NB4 (cell line): Measurements from ENCODE around the gene RCAN3.
"Not testable (repeated sequence)": the region's sequence is repeated elsewhere in the genome, so short reads cannot be mapped to it uniquely, and the experiment has no call there.

Experiments used
- DNase-seq: peaks from one replicate; pipeline ENCODE4 v3.0.0; 2010; ENCODE audit warnings: low read depth
- H3K4me3 ChIP-seq: one replicate; pipeline ENCODE4 v1.5.1; 2011; ENCODE audit warnings: mild to moderate bottlenecking, low read depth, low read length, moderate library complexity
- MYC ChIP-seq: IDR thresholded peaks from 2 replicates; pipeline ENCODE4 v1.6.1; 2011; ENCODE audit warnings: low read depth, low read length
- POLR2A ChIP-seq: IDR thresholded peaks from 2 replicates; pipeline ENCODE4 v1.6.1; 2011; ENCODE audit warnings: mild to moderate bottlenecking; ENCODE audit not compliant: insufficient read length; ENCODE audit errors: extremely low read depth
- TF ChIP-seq, protein P1 (sequence below): IDR thresholded peaks from 2 replicates; pipeline ENCODE4 v1.6.1; 2011; ENCODE audit warnings: low read depth, low read length
- TF ChIP-seq, protein P2 (sequence below): IDR thresholded peaks from one replicate; pipeline ENCODE4 v1.5.1; 2012; ENCODE audit warnings: low read depth, low read length

RCAN3 gene

DNA sequence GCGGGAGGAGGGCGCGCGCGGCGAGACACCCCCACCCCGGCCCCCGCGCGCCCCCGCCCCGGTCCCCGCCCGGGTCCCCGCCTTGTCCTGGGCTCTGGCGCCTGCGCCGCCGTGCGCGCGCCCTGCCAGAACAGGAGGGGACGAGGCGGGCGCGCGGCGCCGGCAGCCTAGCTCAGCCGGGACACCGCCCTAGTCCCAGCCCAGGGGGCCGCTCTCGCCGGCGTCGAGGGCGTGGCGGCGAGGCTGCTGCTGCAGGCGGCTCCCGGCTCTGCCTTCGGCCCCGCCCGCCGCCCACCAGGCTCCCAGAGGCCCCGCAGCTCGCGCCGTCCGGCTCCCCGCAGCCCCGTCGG, at the start of gene RCAN3:
Gene RCAN3, plus strand, starts transcription at position 128 of the 350 bp plus-strand sequence. CDS start 11,537 bp downstream, outside the sequence.
- TF ChIP-seq, protein P1, sequence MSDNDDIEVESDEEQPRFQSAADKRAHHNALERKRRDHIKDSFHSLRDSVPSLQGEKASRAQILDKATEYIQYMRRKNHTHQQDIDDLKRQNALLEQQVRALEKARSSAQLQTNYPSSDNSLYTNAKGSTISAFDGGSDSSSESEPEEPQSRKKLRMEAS = no peak
- TF ChIP-seq POLR2A = no peak
- TF ChIP-seq, protein P2, sequence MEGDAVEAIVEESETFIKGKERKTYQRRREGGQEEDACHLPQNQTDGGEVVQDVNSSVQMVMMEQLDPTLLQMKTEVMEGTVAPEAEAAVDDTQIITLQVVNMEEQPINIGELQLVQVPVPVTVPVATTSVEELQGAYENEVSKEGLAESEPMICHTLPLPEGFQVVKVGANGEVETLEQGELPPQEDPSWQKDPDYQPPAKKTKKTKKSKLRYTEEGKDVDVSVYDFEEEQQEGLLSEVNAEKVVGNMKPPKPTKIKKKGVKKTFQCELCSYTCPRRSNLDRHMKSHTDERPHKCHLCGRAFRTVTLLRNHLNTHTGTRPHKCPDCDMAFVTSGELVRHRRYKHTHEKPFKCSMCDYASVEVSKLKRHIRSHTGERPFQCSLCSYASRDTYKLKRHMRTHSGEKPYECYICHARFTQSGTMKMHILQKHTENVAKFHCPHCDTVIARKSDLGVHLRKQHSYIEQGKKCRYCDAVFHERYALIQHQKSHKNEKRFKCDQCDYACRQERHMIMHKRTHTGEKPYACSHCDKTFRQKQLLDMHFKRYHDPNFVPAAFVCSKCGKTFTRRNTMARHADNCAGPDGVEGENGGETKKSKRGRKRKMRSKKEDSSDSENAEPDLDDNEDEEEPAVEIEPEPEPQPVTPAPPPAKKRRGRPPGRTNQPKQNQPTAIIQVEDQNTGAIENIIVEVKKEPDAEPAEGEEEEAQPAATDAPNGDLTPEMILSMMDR = no peak
- TF ChIP-seq MYC = no peak; the same call in 1 of the 2 replicates
- H3K4me3 ChIP-seq = peak within 1 kb of the TSS; percentile 75
- DNase-seq = peak; percentile 93

DNA sequence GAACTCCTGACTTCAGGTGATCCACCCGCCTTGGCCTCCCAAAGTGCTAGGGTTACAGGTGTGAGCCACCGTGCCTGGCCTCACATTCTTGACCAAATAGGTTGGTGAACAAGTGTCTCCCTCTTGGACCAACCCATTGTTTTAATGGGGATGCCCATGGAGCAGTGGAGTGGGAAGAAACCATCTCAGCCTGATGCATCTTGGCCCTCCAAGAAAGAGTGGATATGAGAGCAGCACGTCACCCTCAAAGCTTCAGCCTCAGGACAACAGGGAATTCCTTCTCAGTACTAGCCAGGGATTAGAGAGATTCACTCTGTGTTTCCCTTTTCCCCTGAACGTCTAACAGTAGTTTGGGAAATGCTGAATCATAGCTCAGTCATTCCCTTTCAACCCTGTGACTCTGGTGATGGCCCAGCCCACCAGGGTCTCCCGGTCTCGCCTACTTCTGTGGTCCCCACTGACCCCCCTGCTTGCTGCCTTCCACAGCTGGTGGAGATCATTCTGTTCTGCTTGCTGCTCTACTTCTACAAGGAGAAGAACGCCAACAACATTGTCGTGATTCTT, 49.6 kb upstream of the RCAN3 start:
- TF ChIP-seq, protein P2 = no peak
- TF ChIP-seq, protein P1 = no peak
- TF ChIP-seq POLR2A (no peak), MYC (no peak)

DNA sequence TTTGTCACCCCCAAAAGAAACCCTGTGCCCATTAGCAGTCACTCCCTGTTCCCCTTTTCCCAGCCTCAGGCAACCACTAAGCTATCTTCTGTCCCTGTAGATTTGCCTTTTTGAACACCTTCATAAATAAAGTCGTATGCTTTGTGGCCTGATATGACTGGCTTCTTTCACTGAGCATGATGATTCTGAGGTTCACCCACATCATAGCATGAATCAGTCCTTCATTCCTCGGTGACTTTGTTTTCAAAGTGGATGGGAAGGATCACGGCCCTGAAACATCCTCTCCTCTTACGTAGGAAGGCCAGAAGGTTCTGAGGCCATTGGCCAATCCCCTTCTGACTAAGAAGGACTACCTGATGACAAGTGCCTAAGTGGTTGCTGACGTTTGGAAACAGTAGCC, 48.0 kb upstream of the RCAN3 start:
- TF ChIP-seq, protein P2 = no peak
- TF ChIP-seq POLR2A (no peak), MYC (no peak)
- TF ChIP-seq, protein P1 = no peak
- no peak for DNase-seq
- no peak overlapping the region for H3K4me3 ChIP-seq

More for the DNA sequence above, 49.6 kb upstream of the RCAN3 start:
- no peak overlapping the region for H3K4me3 ChIP-seq
- no peak for DNase-seq

DNA sequence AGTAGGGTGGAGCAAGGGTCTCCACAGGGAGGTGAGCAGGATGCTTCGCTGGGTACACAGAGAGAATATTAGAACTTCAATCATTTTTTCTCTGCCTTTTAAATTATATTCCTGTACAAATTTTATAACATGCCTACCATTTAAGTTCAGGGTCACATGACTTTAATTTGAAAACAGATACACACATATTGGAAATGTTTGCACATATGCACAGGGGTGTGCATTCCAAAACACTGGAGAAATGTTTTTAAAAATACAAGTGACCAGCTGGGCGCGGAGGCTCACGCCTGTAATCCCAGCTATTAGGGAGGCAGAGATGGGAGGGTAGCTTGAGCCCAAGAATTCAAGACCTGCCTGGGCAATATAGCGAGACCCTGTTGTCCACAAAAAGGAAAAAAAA, 47.4 kb upstream of the RCAN3 start:
- DNase-seq = no peak
- H3K4me3 ChIP-seq = no peak overlapping the region
- TF ChIP-seq, protein P1 = no peak
- TF ChIP-seq POLR2A (no peak), MYC (no peak)
- TF ChIP-seq, protein P2 = no peak

DNA sequence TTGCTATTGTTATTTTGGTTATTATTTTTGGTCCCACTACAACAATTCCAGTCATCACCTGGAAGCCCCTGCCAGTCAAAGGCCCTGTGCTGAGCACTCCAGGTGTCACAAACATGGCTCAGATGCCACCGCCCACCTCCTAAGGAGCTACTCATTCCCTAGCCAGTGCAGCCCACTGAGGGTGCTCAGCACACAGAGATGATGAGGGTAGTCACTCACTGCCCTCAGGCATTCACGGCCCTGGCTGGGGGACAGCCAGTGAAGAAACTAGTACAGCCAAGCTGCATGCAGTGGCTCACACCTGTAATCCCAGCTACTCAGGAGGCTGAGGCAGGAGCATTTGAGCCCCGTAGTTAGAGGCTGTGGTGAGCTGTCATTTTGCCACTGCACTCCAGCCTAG, 44.8 kb upstream of the RCAN3 start:
- H3K4me3 ChIP-seq = no peak overlapping the region
- no peak for TF ChIP-seq POLR2A
- no peak for DNase-seq

DNA sequence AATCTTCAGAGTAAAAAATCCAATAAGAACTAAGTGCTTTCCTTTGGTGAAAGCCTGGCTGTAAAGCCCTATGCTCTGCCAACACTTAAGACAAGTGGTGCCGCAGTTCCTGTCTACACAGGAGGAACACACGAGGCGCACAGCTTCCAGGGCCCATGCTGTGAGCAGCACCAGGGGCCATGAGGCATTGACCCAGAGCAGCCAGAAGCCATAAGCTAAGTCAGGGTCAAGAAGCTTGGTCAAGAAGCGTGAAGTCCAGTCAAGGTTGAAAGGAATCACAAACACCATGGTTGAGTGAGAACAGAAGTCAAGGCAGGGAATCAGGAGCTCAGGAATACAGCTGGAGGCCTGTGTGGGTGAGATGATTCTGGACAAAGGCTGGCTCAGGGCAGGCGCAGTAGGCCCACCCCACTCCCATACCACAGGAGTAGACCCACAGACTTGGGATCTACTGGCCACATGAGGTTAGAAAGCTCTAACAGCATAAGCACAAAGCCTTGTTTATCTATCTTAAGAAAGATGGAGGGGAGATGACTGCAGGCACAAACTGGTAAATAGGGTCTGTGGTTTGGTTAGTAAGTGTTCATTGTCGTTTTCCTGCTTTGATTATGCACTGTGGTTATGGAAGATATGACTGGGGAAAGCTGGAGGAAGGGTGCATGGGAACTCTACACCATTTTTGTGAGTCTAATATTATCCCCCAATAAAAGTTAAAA, 42.9 kb upstream of the RCAN3 start:
- TF ChIP-seq MYC (no peak), POLR2A (no peak)
- TF ChIP-seq, protein P2 = no peak
- TF ChIP-seq, protein P1 = no peak
- DNase-seq = no peak
- H3K4me3 ChIP-seq = no peak overlapping the region

DNA sequence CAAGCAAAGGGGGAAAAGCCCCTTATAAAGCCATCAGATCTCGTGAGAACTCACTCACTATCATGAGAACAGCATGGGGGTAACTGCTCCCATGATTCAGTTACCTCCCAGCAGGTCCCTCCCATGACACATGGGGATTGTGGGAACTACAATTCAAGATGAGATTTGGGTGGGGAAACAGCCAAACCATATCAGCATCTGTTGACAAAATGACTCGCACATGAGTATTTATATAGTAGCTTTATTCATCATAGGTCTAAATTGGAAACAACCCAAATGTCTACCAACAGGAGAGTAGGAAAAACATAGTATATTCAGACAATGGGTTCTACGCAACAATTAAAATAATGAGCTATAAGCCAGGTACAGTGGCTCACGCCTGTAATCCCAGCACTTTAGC, 40.5 kb upstream of the RCAN3 start:
- not testable (repeated sequence) for DNase-seq

More for the DNA sequence above, 40.5 kb upstream of the RCAN3 start:
- not testable (repeated sequence) for H3K4me3 ChIP-seq
